Measurements from ENCODE around the gene RNF115. TPM values are rescaled to one million over a fixed set of nuclear protein-coding genes. Genes with fewer than 3 reads are reported as not detected.

Gene RNF115
- total RNA-seq, 1 experiment from 2014 or later, result 11.0 TPM

DNA sequence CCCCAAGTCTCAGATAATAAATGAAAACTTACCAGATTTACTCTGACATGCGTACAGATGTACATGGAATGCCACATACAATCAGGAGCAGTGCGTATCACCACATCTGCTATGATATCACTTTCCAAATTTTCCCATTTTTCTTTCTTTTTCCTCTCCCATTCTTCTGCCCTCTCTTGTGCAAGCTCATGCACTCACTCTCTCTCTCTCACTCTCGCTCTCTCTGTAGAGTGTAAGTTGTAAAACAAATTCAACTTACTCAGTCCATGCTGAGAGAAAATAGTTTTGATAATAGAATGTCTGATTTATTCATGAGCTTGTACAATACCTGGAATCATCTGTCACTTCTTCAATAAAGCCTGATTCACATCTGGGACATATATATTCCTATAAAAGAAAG, 35.3 kb downstream of the RNF115 start:
- H3K4me3 ChIP-seq, result no peak overlapping the region
- no peak for DNase-seq
- intact Hi-C loops (cut with micrococcal nuclease; ENCODE audit: unreplicated experiment), result no loop called here
- no peak overlapping the region for H3K4me2 ChIP-seq
- peaks cover 3% of the 10 kb centered on the region; the same call in 1 of the 2 replicates for H3K36me3 ChIP-seq (ENCODE audit: low read depth)
- H4K20me1 ChIP-seq (ENCODE audit: insufficient read depth), result no peaks in the 10 kb centered on the region; the same call in 1 of the 2 replicates
- no TSS peak for BruUV-seq (replicated peaks)
- ChIA-PET POLR2A (ENCODE audit: unreplicated experiment) (no interaction called here), CTCF (interaction anchor here (0.6 kb wide), 1 partner anchor 13 kb away, joined by 3 read pairs; no protein-coding TSS in a partner anchor)
- peaks cover 18% of the 10 kb centered on the region for H3K4me1 ChIP-seq (replicated peaks; ENCODE audit: insufficient read depth)
- no peak overlapping the region for H2AFZ ChIP-seq
- H3K27ac ChIP-seq, result no peak overlapping the region
- no peaks in the 10 kb centered on the region; the same call in 1 of the 2 replicates for H3K9me3 ChIP-seq (ENCODE audit: insufficient read depth, low read depth)
- peaks cover 8% of the 10 kb centered on the region; the same call in 1 of the 2 replicates for H3F3A ChIP-seq (ENCODE audit: insufficient read depth, low read depth)
- H3K9me2 ChIP-seq (ENCODE audit: insufficient read depth), result no peaks in the 10 kb centered on the region
- TF ChIP-seq, protein P1, sequence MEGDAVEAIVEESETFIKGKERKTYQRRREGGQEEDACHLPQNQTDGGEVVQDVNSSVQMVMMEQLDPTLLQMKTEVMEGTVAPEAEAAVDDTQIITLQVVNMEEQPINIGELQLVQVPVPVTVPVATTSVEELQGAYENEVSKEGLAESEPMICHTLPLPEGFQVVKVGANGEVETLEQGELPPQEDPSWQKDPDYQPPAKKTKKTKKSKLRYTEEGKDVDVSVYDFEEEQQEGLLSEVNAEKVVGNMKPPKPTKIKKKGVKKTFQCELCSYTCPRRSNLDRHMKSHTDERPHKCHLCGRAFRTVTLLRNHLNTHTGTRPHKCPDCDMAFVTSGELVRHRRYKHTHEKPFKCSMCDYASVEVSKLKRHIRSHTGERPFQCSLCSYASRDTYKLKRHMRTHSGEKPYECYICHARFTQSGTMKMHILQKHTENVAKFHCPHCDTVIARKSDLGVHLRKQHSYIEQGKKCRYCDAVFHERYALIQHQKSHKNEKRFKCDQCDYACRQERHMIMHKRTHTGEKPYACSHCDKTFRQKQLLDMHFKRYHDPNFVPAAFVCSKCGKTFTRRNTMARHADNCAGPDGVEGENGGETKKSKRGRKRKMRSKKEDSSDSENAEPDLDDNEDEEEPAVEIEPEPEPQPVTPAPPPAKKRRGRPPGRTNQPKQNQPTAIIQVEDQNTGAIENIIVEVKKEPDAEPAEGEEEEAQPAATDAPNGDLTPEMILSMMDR (conservative IDR thresholded peaks at IDR 0.05), result no peak
- no peak for TF ChIP-seq EZH2 (IDR thresholded peaks at IDR 0.05; ENCODE audit: low read depth)
- H3K79me2 ChIP-seq (ENCODE audit: low read depth), result peaks cover 6% of the 10 kb centered on the region; the same call in 1 of the 2 replicates
- H3K27me3 ChIP-seq (ENCODE audit: insufficient read depth, low read depth), result no peaks in the 10 kb centered on the region

DNA sequence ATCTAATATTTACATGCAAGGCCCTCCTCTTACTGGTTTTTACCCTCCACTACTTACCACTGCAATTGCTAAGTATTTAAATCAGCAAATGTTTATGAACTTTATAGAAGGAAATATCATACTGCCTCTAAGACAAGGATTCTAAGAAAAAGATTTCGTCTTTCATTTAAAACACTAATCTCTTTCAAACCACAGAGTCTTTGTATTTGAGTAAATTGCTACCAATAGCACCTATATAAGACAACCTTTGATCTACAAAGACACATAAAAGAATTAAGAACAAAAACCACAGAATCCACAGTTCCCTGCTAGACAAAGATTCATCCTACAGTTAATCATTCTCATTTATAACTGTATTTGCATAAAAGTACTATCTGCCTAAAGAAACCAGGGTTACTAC, 37.6 kb downstream of the RNF115 start:
- ChIA-PET CTCF (interaction anchor here (0.6 kb wide), 1 partner anchor 241 kb away, joined by 3 read pairs; no protein-coding TSS in a partner anchor), POLR2A (ENCODE audit: unreplicated experiment) (interaction anchor here (0.7 kb wide), 1 partner anchor 12 kb away, joined by 4 read pairs; no protein-coding TSS in a partner anchor)
- TF ChIP-seq EZH2 (IDR thresholded peaks at IDR 0.05; ENCODE audit: low read depth), result no peak
- TF ChIP-seq, protein P1 (conservative IDR thresholded peaks at IDR 0.05), result no peak
- DNase-seq, result no peak
- Histone ChIP-seq H3K4me2 (no peak overlapping the region), H3K4me3 (no peak overlapping the region), H3K36me3 (ENCODE audit: low read depth) (peaks cover 6% of the 10 kb centered on the region; the same call in 1 of the 2 replicates), H3K9me3 (ENCODE audit: insufficient read depth, low read depth) (no peaks in the 10 kb centered on the region; the same call in 1 of the 2 replicates), H3K27me3 (ENCODE audit: insufficient read depth, low read depth) (no peaks in the 10 kb centered on the region), H3K9me2 (ENCODE audit: insufficient read depth) (no peaks in the 10 kb centered on the region), H3K4me1 (replicated peaks; ENCODE audit: insufficient read depth) (peaks cover 41% of the 10 kb centered on the region), H3K27ac (peak overlapping the region; percentile 16; the same call in 1 of the 2 replicates), H3F3A (ENCODE audit: insufficient read depth, low read depth) (peaks cover 27% of the 10 kb centered on the region), H3K79me2 (ENCODE audit: low read depth) (peaks cover 11% of the 10 kb centered on the region; the same call in 1 of the 2 replicates), H2AFZ (no peak overlapping the region), H4K20me1 (ENCODE audit: insufficient read depth) (no peaks in the 10 kb centered on the region)
- intact Hi-C loops (cut with micrococcal nuclease; ENCODE audit: unreplicated experiment), result no loop called here
- no TSS peak for BruUV-seq (replicated peaks)

DNA sequence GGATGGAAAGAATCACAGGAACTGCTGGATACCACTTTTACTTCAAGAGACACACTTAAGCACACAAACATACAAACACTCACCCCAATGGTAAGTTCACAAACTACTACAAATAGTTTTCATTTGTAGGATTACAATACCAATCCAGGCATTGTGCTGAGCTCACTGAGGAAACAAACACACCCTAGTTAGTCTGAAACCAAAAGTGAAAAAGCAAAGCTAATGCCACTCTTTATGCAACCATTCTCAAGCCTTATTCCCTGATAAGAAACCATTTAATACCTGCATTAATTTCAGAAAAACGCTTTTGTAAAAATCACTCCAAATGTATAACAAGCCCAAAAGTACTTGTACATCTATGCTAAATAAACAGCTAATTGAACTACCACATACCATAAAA, 38.3 kb downstream of the RNF115 start:
- intact Hi-C loops (cut with micrococcal nuclease; ENCODE audit: unreplicated experiment), result no loop called here
- POLR2A ChIA-PET (ENCODE audit: unreplicated experiment), result interaction anchor here (0.7 kb wide), 1 partner anchor 11 kb away, joined by 4 read pairs; no protein-coding TSS in a partner anchor
- Histone ChIP-seq H4K20me1 (ENCODE audit: insufficient read depth) (no peaks in the 10 kb centered on the region), H3K27ac (peak overlapping the region; percentile 16; the same call in 1 of the 2 replicates), H3K79me2 (ENCODE audit: low read depth) (peaks cover 11% of the 10 kb centered on the region; the same call in 1 of the 2 replicates), H3K9me3 (ENCODE audit: insufficient read depth, low read depth) (no peaks in the 10 kb centered on the region; the same call in 1 of the 2 replicates), H2AFZ (no peak overlapping the region), H3F3A (ENCODE audit: insufficient read depth, low read depth) (peaks cover 33% of the 10 kb centered on the region), H3K9me2 (ENCODE audit: insufficient read depth) (no peaks in the 10 kb centered on the region), H3K4me3 (no peak overlapping the region), H3K4me1 (replicated peaks; ENCODE audit: insufficient read depth) (peaks cover 49% of the 10 kb centered on the region), H3K27me3 (ENCODE audit: insufficient read depth, low read depth) (no peaks in the 10 kb centered on the region), H3K36me3 (ENCODE audit: low read depth) (peaks cover 6% of the 10 kb centered on the region; the same call in 1 of the 2 replicates), H3K4me2 (no peak overlapping the region)
- no peak for DNase-seq
- CTCF ChIA-PET, result interaction anchor here (0.6 kb wide), 1 partner anchor 242 kb away, joined by 3 read pairs; no protein-coding TSS in a partner anchor
- no TSS peak for BruUV-seq (replicated peaks)
- TF ChIP-seq EZH2 (IDR thresholded peaks at IDR 0.05; ENCODE audit: low read depth), result no peak
- TF ChIP-seq, protein P1 (conservative IDR thresholded peaks at IDR 0.05), result no peak
